Stimulated activated CD8-positive, alpha-beta memory T cell treated with anti-CD3 and anti-CD28 coated beads, Interleukin-15, amount 100 ng/mL, for 1 hour (primary cell): ENCODE data around the gene LHPP.
"Not testable (repeated sequence)": the region's sequence is repeated elsewhere in the genome, so short reads cannot be mapped to it uniquely, and the experiment has no call there.

Experiments used
- DNase-seq: peaks from one replicate; pipeline ENCODE4 v3.0.0-alpha.2; 2020; ENCODE audit warnings: low read depth

LHPP gene

DNA sequence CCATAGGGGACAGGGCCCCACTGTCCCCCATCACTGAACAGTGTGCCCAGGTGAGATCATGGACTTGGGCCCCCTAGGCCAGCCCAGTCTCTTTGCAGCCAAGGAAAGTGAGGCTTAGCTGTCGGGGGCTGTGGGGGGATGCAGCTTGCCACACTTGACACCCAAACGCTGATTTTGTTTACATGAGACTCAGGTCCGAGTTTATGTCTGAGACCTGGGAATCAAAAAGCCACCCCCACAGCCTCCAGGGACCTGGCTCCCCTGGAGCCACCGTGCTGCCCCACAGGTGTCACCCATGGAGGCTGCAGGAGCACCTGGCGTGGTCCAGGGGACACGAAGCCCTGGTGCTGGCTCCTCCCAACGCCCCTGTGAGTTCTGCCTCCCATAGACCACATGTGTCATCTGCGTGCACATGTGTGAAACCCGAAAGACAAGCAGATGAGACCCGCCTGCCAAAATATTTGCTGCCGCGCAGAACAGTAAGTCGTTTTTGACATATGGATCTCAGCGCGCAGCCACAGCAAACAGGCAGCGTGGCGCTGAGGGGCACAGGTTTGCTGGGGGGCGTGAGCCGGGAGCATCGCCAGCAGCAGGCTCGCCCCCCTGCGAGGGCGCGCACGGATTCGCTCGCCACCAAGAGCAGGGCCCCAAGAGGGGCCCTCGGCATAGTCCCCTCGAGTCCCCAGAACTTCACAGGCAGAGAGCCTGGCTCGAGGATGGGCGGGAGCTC, 112.3 kb downstream of the LHPP start:
- DNase-seq: no peak

DNA sequence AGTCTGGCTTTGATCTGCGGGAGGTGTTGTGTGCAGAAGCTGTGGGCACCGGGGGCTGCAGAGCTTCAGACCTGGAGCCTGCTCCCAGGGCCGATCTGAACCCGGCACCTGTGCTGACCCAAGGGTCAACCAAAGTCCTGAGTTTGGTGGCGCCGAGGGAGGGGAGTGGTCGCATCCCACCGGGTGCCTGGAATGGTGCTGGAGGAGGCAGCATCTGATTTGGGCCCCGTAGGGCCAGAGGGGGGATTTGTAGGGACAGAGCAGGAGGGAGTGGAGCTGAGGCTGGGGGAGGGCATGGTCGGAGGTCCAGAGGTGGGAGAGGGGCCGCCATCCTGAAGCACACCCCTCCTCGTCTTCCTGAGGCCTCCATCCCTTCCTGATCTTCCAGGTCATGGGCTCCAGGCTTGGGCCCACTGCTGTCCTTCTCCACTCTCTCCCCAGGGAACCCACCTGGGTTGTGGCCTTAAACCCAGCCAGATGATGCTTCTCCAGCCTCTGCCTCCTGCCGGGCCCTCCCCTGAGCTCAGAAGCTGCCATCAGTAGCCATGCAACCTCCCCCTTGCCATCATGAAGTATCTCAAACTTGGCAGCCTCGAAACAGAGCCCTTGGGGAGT, 112.9 kb downstream of the LHPP start:
- DNase-seq: no peak

DNA sequence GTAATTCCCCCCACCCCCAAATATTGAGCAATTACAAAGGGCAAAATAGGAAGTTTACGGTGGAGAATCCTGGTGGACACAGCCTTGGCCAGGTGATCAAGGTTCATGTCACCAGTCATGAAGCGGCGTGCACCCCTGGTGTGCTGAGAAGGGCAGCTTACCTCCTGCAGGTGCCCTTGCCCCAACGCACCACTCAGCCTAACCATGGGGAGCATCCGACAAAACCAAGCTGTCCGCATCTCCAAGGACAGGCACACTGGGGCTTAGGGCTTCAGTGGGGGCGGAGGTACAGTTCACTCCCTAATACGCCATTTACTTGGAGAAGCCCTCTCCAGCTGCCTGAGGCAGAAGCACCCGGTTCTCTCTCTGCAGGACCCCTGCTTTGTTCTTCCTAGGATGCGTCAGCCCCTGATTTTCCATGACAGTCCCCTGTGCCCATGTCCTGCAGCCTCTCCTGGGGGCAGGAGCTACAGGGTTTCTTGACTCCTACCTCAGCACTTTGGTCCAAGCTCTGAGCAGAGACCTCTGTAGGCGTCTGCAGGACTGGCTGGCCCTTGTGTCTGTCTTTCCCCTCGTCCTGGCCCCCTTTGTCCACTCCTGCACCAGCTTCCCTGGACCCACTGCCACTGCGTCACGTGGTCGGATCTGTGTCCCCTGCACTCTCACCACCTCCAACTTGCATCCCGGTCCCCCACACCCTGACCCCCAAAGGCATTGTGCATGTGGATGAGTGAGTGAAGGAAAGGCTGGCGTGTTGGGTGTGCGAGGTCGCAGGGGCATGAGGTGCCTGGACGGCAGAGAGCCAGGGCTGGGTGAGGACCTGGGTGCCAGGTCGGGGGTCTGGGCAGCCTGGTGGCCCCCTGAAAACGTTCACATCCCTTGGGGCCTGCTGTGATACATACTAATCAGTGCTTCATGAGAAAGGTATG, 113.7 kb downstream of the LHPP start:
- no peak for DNase-seq

DNA sequence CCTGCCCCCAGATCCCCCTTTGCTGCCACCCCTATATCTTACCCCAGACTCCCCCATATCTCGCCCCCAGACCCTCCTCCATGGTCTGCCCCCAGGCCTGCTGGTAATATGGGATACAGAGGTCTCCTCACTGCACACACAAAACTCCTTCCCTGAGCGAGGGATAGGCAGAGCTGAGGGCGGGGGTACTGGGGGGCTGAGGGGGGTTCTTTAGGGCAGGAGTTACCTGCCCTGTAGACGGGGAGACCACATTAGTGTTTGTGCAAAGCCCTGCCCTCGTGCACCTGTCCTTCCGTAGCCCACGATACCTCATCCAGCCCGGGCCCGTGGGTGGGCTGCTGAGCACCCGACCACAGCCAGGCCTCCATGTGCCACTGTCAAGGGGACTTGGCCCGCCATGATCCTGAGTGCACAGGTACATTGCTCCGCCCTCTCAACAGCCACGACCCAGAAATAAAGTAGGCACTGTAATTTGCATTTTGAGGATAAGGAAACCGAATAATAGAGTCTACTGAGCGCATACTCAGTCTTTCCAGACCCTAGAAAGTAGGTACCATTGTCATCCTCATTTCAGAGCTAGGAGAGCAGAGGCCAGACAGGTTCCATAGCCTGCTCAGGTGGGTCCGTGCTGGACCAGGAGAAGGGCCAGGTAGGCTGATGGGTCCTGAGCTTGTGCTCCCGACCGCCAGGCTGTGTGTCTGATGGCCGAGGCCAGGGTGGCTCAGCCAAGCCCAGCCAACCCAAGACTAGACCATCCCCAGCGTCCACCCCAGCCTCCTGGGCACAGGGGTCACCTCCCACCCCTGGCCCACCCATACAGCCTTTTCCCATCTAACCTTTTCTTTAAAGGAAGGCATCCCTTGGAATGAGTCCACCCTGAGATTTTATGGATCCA, 115.2 kb downstream of the LHPP start:
- DNase-seq: no peak

DNA sequence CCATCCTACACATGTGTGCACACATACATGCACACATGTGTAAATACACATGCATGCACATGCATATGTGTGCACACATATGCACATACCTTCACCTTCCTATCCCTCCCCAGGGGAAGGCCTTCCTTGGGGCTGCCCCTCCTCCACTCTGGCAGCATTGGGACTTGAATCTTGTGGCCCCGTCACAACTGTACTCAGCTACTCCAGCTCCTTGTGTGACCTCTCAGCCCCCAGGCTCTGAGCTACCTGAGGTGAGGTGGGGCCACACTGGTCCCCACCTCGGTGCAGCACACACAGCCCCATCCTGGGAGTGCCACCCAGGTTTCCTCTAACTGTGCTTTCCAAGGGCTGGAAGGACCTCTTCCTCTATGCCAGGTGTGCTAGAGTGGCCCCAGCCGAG, 116.0 kb downstream of the LHPP start:
- DNase-seq: no peak

DNA sequence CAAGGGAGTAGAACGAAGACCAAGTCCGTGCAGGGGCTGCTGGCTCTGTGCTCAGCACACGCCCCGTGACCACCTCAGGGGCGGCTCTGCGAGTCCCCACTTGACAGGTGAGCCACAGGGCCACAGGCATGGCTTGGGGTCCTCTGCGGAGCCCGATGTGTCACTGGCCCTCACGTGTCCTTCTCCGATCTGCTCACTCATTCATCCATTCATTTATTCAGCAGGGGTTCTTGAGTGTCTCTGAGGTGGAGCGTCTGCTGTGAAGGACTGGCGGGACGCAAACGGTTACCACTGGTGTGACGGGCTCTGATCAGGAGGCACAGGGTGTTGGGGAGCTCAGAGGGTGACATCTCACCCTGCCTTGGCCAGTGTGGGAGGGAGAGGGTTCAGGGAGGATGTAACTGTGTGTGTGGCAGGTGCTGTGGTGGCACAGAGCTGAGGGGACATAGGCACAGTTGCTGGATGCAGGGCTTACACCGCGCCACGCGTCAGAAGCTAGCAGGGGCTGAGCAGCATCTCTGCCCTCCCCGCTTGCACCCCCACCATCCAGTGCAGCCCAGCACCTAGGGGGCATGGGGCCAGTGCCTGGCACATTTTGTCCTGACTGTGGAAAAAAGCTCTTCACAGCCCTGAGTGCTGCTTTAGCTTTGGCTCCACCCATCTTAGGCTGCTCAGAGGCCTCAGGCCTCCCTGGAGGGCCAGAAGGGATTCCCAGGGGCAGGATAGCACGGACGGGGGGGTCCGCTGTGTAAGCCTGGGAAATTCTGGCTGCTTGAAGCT, 116.8 kb downstream of the LHPP start:
- DNase-seq: no peak

DNA sequence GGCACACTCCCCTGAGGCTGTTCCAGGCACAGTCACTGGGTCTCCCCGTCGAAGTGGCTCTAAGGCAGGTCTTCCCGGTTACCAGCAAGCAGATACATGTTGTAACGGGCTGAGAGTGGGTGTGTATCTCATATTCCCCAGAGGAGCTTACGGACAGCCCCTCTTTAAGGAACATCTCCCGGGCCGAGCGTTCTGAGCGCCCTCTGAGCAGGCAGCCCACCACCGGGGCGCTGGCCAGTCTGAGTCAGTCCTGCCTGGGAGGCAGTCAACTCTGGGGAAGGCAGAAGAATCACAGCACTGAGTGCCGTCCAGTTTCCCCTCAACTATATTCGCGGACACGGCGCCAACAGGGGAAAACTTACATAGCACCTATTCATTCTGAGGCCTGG, 117.4 kb downstream of the LHPP start:
- no peak for DNase-seq

DNA sequence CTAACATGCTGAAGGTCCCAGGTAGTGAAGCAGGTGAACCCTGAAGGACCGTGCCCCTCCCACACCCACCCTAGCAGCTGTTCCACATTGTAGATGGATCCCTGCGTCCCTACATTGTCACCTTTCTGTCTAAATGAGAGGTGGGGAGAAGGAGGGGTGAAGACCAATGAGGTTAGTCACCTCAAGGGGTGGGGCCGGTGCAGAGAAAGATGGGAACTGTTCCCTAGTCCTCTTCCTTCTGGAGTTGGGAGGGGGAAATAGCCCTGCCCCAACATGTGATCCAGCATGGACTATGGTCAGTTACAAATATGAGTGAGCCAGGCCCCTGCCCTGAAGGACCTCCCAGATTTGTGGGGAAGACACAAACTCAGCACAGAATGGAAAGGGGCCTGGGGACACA, 124.5 kb downstream of the LHPP start:
- no peak for DNase-seq

DNA sequence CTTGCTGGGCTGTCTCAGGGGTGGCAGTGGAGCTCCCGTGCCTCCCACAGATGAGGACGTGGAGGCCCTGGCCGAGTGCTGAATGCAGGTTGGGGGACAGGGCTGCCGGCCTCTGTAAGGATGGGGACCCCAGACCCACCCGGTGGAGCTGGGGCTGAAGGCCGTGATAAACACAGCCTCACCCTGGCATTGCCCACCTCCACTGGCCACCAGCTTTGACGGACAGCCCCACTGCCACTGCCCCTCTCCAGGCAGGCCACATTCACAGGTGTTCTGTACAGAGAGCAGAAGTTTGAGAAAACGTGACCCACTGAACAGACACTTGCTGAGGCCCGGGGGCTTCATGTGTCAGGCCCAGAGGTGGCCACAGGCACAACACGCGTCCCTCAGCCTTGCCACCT, 126.2 kb downstream of the LHPP start:
- DNase-seq: no peak

DNA sequence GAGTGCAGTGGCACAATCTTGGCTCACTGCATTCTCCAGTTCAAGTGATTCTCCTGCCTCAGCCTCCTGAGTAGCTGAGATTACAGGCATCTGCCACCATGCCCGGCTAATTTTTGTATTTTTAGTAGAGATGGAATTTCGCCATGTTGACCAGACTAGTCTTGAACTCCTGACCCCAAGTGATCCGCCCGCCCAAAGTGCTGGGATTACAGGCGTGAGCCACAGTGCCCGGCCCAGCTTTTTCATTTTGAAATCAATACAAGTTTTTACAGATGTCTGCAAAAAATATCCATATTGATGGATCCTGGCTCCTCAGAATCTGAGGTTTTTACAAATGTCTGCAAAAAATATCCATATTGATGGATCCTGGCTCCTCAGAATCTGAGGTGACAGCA, 126.7 kb downstream of the LHPP start:
- not testable (repeated sequence) for DNase-seq

DNA sequence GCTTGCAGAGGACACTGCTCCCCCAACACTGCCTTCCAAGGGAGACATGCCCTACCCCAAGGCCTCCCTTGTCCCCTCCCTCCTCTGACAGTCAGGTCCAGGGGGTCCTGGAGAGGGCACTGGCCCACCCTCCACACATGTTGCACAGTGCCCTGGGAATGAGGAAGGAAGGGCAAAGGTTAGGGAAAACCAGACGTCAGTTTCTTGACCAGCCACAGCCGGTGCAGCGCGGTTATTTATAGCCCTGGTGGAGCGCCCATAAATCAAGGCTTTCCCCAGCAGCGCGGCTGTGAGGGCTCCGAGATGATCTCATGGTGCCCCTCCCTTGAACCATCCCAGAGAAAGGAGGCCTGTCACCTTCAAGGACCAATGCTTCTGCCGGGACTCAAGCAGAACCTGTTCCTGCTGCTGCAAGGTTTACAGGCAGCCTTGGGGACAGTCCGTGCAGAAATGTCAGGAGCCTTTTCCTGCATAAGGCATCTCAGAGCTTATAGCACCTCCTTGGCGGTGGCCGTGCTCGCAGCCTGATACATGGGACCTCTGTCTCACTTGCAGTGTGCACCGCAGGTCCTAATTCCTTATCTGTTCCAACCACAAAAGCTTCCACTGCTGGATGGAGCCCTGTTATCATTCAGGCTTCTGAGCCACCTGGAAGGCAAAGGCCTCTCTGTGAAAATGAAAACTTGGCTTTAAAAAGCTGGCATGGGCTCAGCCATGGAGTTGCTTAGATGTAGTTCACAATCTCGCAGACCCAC, 127.3 kb downstream of the LHPP start:
- no peak for DNase-seq

DNA sequence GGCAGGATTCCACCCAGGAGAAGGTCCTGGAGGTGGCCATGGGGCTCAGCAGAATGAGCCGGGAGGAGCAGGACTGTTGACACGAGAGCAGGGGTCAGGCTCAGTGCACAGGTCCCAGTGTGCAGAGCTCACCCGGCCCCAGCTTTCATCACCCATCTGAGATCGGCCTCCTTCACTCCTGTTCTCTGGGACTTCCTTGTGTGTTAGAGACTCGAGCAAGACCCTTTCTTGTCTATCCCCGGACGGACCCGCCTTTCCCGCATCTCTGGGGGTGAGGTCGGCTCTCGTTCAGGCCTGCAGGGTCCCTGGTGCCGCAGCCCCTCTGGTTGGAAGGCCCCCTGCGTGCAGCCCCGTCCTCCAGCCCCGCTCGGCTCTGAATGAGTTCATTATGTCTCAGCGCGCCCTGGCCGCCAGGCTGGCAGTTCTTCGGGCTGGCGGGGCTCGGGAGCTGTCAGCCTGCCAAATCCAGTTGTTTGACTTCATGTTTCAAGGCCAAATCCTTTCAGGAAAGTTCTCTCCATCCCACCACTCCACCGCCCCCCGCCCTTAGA, 127.9 kb downstream of the LHPP start:
- DNase-seq: no peak

DNA sequence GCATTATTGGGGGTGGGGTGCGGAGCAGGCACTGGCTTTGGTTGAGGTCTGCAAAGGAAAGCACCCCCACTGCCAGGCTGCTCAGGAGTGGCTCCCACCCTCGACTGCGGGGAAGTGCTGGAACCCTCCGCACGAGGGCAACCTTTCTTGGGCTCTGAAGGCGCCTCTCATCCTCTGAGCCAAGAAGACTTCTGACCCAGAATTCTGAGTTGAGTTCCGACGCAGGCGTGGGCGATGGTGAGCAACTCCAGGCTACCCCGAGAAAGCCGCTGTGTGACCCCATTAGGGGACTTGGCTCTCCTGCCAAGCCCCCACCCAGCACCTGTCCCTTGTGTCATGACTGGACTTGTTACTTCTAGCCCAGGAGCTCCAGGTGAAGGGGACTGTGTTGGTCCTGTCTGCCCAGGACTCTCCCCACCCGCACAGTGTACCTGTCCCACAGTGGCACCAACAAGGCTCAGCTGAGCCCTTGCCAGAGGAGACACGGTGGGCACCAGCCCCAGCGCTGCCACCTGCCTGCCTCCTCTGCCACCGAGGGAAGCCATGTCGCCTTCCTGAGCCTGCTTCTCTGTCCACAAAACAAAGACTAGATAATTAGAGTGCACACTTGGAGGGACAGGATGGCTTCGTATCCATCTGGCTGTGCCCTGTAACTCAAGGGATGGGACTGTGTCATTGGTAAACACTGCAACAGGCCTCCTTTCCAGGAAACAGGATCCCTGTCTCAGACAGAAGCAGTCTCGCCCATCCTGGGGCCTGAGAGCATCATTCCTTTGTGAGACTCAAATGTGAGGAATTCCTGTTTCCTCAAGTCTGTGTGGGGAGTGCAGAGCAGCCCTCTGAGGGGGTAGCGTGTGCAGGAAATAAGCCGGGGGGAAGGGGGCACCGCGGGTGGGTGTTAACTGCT, 128.8 kb downstream of the LHPP start:
- DNase-seq: no peak

DNA sequence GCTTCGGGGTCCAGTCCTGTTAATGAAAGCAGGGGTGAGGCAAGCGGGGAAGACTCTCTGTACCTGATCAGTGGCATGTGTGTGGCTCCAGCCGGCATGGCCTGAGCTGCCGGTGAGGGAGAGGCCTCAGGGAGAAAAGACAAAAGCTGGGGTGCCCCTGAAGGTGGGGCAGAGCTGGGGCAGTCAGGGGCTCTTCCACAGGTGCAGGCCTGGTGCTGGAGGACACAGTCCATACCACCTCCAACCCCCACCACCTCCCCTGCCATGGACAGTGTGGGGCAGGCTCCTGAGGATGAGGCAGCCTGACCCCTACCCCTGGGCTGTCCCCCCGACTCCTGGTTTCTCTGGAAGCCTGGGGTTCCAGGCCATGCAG, 129.5 kb downstream of the LHPP start:
- DNase-seq: no peak

DNA sequence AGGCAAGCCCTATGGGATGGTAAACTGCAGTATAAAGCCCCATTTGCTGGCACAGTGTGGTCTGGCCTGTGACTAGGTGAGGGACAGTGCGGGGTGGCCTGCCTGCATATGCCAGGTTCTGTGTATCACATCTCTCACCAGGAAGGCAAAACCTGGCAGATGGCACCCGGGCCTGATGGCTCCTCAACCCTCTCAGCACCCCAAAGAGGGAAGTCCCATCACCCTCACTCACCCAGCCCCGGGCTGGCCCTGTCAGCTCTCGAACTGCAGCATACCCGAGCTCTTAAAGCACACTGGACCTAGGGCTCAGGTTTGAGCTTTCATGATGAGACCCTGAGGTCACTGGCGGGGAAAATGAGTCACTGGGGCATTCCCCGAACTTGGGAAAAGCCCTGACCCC, 130.5 kb downstream of the LHPP start:
- no peak for DNase-seq

DNA sequence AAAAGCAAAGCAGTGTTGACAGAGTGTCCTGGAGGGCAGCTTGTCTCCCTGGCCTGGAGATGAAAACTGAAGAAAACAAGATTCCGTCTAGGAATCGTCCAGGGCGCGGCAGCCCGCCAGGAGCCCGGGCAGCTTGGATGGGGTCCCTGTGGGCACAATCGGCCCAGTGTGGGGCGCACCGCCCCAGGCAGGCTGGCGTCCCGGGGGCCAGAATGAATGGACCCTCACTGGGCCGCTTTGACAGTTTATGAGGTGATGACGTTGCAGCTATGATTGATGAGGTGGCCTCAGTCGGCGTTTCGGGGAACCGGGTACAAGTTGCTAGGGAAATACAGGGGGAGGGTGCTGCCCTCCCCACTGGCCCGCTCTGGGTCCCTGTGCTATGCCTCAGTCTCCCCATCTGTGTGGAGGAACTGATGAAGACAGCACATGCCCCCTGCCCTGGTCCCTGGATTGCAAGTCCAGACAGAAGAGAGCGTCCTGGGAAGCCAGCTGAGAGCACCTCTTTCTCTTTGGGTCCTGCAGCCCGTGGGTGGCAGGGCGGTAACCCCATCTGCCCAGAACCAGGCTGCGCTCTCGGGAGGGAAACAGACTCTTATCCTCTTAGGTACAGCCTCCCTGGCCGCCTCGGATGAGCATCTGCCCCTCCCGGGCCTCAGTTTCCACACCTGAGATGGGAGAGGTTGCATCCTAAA, 131.3 kb downstream of the LHPP start:
- no peak for DNase-seq

DNA sequence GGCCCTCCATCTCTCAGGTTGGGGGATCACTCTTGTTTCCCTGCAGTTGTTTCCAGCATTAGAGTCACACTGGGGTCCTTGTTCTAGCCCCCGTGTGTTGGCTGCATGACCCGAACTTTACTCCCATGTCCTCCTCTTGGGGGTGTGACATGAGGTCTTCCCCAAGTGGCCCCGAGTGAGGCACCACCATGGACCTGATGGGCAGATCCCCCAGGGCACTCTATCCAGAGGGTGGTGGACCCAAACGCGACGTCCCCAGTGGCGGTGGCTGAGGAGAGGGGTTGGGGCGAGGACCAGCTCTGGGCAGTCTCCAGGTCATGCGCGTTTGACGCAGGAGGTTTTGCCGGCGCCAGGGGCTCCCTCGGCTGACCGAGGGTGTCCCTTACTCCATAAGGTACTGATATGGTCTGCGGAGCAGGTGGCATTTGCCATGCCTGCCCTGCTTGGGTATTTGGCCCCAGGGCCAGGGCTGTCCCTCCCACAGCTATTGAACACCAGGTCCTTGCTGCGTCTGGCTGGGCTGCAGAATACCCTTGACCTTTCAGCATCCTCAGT, 131.9 kb downstream of the LHPP start:
- no peak for DNase-seq

DNA sequence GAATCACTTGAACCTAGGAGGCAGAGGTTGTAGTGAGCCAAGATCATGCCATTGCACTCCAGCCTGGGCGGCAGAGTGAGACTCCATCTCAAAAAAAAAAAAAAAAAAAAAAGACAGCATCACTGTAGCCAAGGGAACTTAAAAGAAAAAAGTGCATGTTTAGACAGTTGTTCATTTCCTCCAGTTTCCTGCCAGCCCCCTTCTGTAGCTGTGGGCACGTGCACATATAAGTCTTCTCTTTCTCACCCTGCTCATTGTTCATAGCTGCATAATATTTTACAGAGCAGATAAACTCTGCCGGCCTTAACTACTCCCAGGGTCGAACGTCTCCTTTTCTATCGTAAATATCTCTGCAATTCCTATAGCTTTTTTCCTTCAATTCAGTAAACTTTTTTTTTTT, 132.6 kb downstream of the LHPP start:
- DNase-seq: no peak
